Neural progenitor cell (in vitro differentiated cells): ENCODE measurements around the gene SGSM2. TPM values are rescaled to one million over a fixed set of nuclear protein-coding genes. Genes with fewer than 3 reads are reported as not detected.

Experiments used
- DNase-seq: peaks from one replicate; pipeline ENCODE4 v3.0.0-alpha.2; 2016; ENCODE audit warnings: low spot score
- H2AFZ ChIP-seq: fragments of 200-600 bp; sonication (generic); replicated peaks from 2 replicates; pipeline ENCODE4 v1.6.1; 2016; ENCODE audit warnings: antibody characterized with exemption
- H3F3A ChIP-seq: fragments of 200-600 bp; sonication (generic); 2 replicates; pipeline ENCODE4 v1.6.1; 2016; ENCODE audit warnings: antibody characterized with exemption, low read depth
- H3K27ac ChIP-seq: fragments of 200-600 bp; sonication (generic); 2 replicates; pipeline ENCODE4 v1.5.1; 2016; ENCODE audit warnings: mild to moderate bottlenecking
- H3K27me3 ChIP-seq: fragments of 200-600 bp; sonication (generic); 2 replicates; pipeline ENCODE4 v1.6.1; 2016; ENCODE audit warnings: mild to moderate bottlenecking, moderate library complexity
- H3K36me3 ChIP-seq: fragments of 200-600 bp; sonication (generic); 2 replicates; pipeline ENCODE4 v1.5.1; 2016
- H3K4me1 ChIP-seq: fragments of 200-600 bp; sonication (generic); 2 replicates; pipeline ENCODE4 v1.6.1; 2016; ENCODE audit warnings: mixed run types
- H3K4me2 ChIP-seq: fragments of 200-600 bp; sonication (generic); 2 replicates; pipeline ENCODE4 v1.6.1; 2016
- H3K4me3 ChIP-seq: fragments of 200-600 bp; sonication (generic); 2 replicates; pipeline ENCODE4 v1.5.1; 2016
- H3K79me2 ChIP-seq: fragments of 200-600 bp; sonication (generic); 2 replicates; pipeline ENCODE4 v1.6.1; 2016; ENCODE audit warnings: low read depth
- H3K9ac ChIP-seq: fragments of 200-600 bp; sonication (generic); 2 replicates; pipeline ENCODE4 v1.6.1; 2016
- H3K9me3 ChIP-seq: fragments of 200-600 bp; sonication (generic); 2 replicates; pipeline ENCODE4 v1.5.1; 2016; ENCODE audit warnings: low read depth
- H4K20me1 ChIP-seq: fragments of 200-600 bp; sonication (generic); 2 replicates; pipeline ENCODE4 v1.6.1; 2016; ENCODE audit warnings: low read depth
- H3K27ac Mint-ChIP-seq: 3 replicates; pipeline ENCODE4 v1.8.0; 2021; ENCODE audit warnings: mixed read lengths
- H3K27me3 Mint-ChIP-seq: 2 replicates; pipeline ENCODE4 v1.8.0; 2022; ENCODE audit warnings: low read depth, mild to moderate bottlenecking, inconsistent platforms, moderate library complexity, mixed read lengths; ENCODE audit not compliant: insufficient read depth
- H3K36me3 Mint-ChIP-seq: 3 replicates; pipeline ENCODE4 v1.8.0; 2021; ENCODE audit warnings: mixed read lengths
- H3K4me1 Mint-ChIP-seq: 3 replicates; pipeline ENCODE4 v1.8.0; 2021; ENCODE audit warnings: mixed read lengths
- H3K4me3 Mint-ChIP-seq: 3 replicates; pipeline ENCODE4 v1.8.0; 2021; ENCODE audit warnings: mild to moderate bottlenecking, moderate library complexity, mixed read lengths
- H3K9me3 Mint-ChIP-seq: 3 replicates; pipeline ENCODE4 v1.8.0; 2020; ENCODE audit warnings: mixed read lengths
- CTCF ChIP-seq: fragments of 200-600 bp; sonication (generic); IDR thresholded peaks from 2 replicates; pipeline ENCODE4 v1.5.1; 2017; ENCODE audit warnings: antibody characterized with exemption, mild to moderate bottlenecking
- EZH2 ChIP-seq: fragments of 200-600 bp; sonication (generic); IDR thresholded peaks from 2 replicates; pipeline ENCODE4 v1.6.1; 2017; ENCODE audit warnings: antibody characterized with exemption, mild to moderate bottlenecking, moderate library complexity
- EZH2phosphoT487 ChIP-seq: fragments of 200-600 bp; sonication (generic); IDR thresholded peaks from 2 replicates; pipeline ENCODE4 v1.6.1; 2017; ENCODE audit warnings: antibody characterized with exemption
- total RNA-seq: library from RNA; depleted of rRNA; stranded (reverse); fragments of >200 nt; gene quantifications from 2 replicates; pipeline ENCODE4 v1.2.3, GENCODE V29; 2015; ENCODE audit warnings: low replicate concordance

Gene SGSM2
- total RNA-seq, 1 donor from 2014 or later: 39.0 TPM

DNA sequence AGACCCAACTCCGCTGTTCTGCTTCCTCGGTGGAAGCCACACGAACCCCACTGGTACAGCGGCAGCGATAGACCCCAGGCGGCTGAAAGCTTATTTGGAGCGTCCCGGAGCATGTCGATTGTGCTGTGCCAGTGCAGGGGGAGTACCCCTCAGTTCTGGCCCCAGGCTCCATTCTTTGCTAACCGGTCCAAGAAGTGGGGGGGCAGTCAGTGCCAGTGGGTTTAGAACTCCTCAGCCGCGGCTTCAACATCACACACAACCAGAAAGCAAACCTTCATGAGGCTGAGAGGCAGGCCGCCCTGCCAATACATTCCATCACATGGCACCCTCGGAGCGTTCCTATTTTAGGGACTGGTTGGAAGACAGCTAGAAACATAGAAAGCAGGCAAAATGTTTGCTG is 65.2 kb downstream of the SGSM2 start:
- peak overlapping the region; percentile 95 for H3K4me2 ChIP-seq
- peaks cover 50% of the 10 kb centered on the region for H3F3A ChIP-seq
- H3K4me3 ChIP-seq: peak overlapping the region; percentile 81
- no peaks in the 10 kb centered on the region for H3K9me3 ChIP-seq
- H2AFZ ChIP-seq: peak overlapping the region; percentile 53
- H3K27ac ChIP-seq: no peak overlapping the region
- H3K36me3 ChIP-seq: no peaks in the 10 kb centered on the region
- Mint-ChIP-seq H3K27me3 (peaks cover 21% of the 10 kb centered on the region), H3K4me1 (peaks cover 57% of the 10 kb centered on the region), H3K36me3 (no peaks in the 10 kb centered on the region), H3K27ac (no peak overlapping the region), H3K9me3 (no peaks in the 10 kb centered on the region), H3K4me3 (peak overlapping the region; percentile 86)
- H3K79me2 ChIP-seq: peaks cover 17% of the 10 kb centered on the region
- H3K9ac ChIP-seq: no peak overlapping the region
- peaks cover 12% of the 10 kb centered on the region for H3K4me1 ChIP-seq
- TF ChIP-seq EZH2phosphoT487: no peak
- no peak for TF ChIP-seq EZH2
- no peak for TF ChIP-seq CTCF
- H3K27me3 ChIP-seq: no peaks in the 10 kb centered on the region
- peaks cover 22% of the 10 kb centered on the region for H4K20me1 ChIP-seq
- DNase-seq: peak; percentile 49

DNA sequence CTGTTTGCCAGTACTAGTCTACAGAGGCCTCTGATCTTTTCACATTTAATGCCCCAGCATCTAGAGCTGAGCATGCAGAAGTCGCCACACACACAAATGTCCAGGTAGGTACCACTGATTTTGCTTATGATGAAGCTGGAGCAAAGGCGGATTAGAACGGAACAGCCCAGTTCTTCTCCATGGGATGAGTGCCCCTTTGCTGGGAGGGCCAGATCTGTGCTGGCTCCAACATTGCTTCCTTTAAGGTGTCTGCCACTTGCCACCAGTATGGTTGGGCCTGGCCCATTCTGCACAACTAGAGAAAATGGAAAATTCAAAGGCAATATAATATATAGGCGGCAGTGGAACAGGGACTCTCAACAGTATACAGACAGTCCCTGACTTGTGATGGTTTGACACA is 65.7 kb downstream of the SGSM2 start:
- peaks cover 17% of the 10 kb centered on the region for H4K20me1 ChIP-seq

DNA sequence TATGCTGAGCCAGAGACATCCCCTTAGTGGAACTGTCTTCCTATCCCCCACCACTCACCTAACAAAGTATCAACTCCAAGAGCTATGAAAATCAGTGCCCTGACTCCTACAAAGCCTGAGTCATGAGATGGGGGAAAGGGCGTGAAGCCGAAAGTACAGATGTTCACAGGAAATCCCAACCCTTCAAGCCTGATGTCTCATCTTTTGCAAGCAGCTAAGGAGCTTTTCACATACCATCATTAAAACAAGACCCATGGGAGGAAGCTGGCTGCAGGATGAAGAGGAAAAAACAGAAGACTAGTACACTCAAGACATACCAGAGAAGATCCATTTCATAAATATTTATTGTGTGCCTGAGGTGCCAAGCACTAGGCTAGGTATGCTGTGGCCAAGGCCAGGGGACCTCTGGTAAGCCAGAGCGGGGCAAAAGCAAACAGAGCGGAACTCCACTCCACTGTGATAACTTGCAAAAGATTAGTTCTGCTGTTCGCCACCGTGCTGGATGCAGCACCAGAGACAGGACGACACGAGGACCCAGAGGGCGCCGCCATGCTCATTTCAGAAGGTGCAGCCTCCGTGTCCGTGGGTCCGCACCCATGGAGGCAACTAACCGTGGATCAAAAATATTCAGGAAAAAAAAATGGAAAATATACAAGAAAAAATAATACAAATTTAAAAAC is 68.1 kb downstream of the SGSM2 start:
- Mint-ChIP-seq H3K4me1 (peaks cover 42% of the 10 kb centered on the region), H3K36me3 (peaks cover under 1% of the 10 kb centered on the region), H3K4me3 (peak overlapping the region; percentile 9), H3K27ac (no peak overlapping the region), H3K9me3 (no peaks in the 10 kb centered on the region), H3K27me3 (peaks cover 14% of the 10 kb centered on the region)
- DNase-seq: peak; percentile 1
- Histone ChIP-seq H3K4me1 (peaks cover 5% of the 10 kb centered on the region), H4K20me1 (peaks cover under 1% of the 10 kb centered on the region), H3K4me3 (no peak overlapping the region), H3K27ac (no peak overlapping the region), H3K27me3 (no peaks in the 10 kb centered on the region), H2AFZ (no peak overlapping the region), H3K4me2 (no peak overlapping the region), H3K36me3 (no peaks in the 10 kb centered on the region), H3K9me3 (no peaks in the 10 kb centered on the region), H3K79me2 (peaks cover 1% of the 10 kb centered on the region), H3K9ac (no peak overlapping the region), H3F3A (peaks cover 24% of the 10 kb centered on the region)
- TF ChIP-seq EZH2 (no peak), EZH2phosphoT487 (no peak), CTCF (no peak)

More for the DNA sequence above, 65.7 kb downstream of the SGSM2 start:
- peak overlapping the region; percentile 95 for H3K4me2 ChIP-seq
- no peak overlapping the region for H3K9ac ChIP-seq
- no peak overlapping the region for H2AFZ ChIP-seq
- Mint-ChIP-seq H3K27ac (no peak overlapping the region), H3K4me1 (peaks cover 54% of the 10 kb centered on the region), H3K4me3 (peak overlapping the region; percentile 86), H3K9me3 (no peaks in the 10 kb centered on the region), H3K27me3 (peaks cover 19% of the 10 kb centered on the region), H3K36me3 (no peaks in the 10 kb centered on the region)
- H3K4me3 ChIP-seq: no peak overlapping the region
- no peaks in the 10 kb centered on the region for H3K27me3 ChIP-seq
- no peaks in the 10 kb centered on the region for H3K9me3 ChIP-seq
- H3K79me2 ChIP-seq: peaks cover 12% of the 10 kb centered on the region
- H3K27ac ChIP-seq: no peak overlapping the region
- no peak for TF ChIP-seq EZH2phosphoT487
- TF ChIP-seq EZH2: no peak
- TF ChIP-seq CTCF: no peak
- peaks cover 9% of the 10 kb centered on the region for H3K4me1 ChIP-seq
- peaks cover 45% of the 10 kb centered on the region for H3F3A ChIP-seq
- H3K36me3 ChIP-seq: no peaks in the 10 kb centered on the region
- no peak for DNase-seq
